Panc1 (cell line): ENCODE results near the gene SUSD4. TPM values are rescaled to one million over a fixed set of nuclear protein-coding genes. Genes with fewer than 3 reads are reported as not detected.

ENCODE experiments used
- ATAC-seq: fragments of 200-7000 bp; cut with Tn5 transposase; 2 replicates; pipeline ENCODE4 v1.9.1; 2020; ENCODE audit warnings: mild to moderate bottlenecking, moderate library complexity
- BruUV-seq: library from RNA; stranded (reverse); fragments of 400-500 nt; replicated peaks from 2 replicates; lab custom pipeline; 2021; lab: Mats Ljungman, UMichigan
- CTCF ChIA-PET: fragments of 300-600 bp; sonication (Branson Sonifier 250); formaldehyde crosslinking; loops from one replicate; lab custom pipeline; 2022; ENCODE audit warnings: antibody characterized with exemption; lab: Charles Lee
- POLR2A ChIA-PET: fragments of 300-600 bp; sonication (Branson Sonifier 250); formaldehyde crosslinking; loops from one replicate; lab custom pipeline; 2022; ENCODE audit warnings: antibody characterized with exemption; lab: Charles Lee
- DNase-seq: peaks from one replicate; pipeline ENCODE4 v3.0.0-alpha.2; 2010; ENCODE audit warnings: low read depth, low spot score
- H3K27ac ChIP-seq: 2 replicates; pipeline ENCODE4 v1.5.1; 2011; ENCODE audit warnings: mild to moderate bottlenecking, low read length, inconsistent platforms
- H3K27me3 ChIP-seq: fragments of 200-500 bp; sonication (Bioruptor generic); 2 replicates; pipeline ENCODE4 v1.6.0; 2014; ENCODE audit warnings: low read length, inconsistent platforms; ENCODE audit not compliant: control insufficient read depth, insufficient read depth
- H3K36me3 ChIP-seq: fragments of 200-500 bp; sonication (Bioruptor generic); 2 replicates; pipeline ENCODE4 v1.5.1; 2014; ENCODE audit warnings: inconsistent platforms, mild to moderate bottlenecking, low read length, moderate library complexity; ENCODE audit not compliant: control insufficient read depth, insufficient read depth
- H3K4me1 ChIP-seq: 2 replicates; pipeline ENCODE4 v1.5.1; 2011; ENCODE audit warnings: inconsistent platforms, mild to moderate bottlenecking, low read length, moderate library complexity; ENCODE audit not compliant: control insufficient read depth, insufficient read depth
- H3K4me3 ChIP-seq, 2 experiments: 2 replicates each; pipeline ENCODE4 v1.5.1; 2011 to 2012; ENCODE audit warnings: low read depth in 2 of 2, low read length in 2 of 2, mild to moderate bottlenecking in 2 of 2, inconsistent platforms in 1 of 2, moderate library complexity in 1 of 2
- H3K9me3 ChIP-seq: fragments of 200-500 bp; sonication (Bioruptor generic); 2 replicates; pipeline ENCODE4 v1.5.1; 2014; ENCODE audit warnings: low read depth, mild to moderate bottlenecking, inconsistent platforms, low read length, moderate library complexity; ENCODE audit not compliant: control insufficient read depth, insufficient read depth
- CTCF ChIP-seq: fragments of 450-650 bp; IDR thresholded peaks from 2 replicates; pipeline ENCODE4 v1.5.1; 2017; ENCODE audit warnings: mild to moderate bottlenecking
- POLR2AphosphoS5 ChIP-seq: IDR thresholded peaks from 2 replicates; pipeline ENCODE4 v1.6.1; 2012; ENCODE audit warnings: mild to moderate bottlenecking, low read depth, low read length, moderate library complexity
- REST ChIP-seq, 2 experiments: IDR thresholded peaks; 2 replicates each; pipeline ENCODE4 v1.6.1; 2011 to 2012; ENCODE audit warnings: low read depth in 2 of 2, control low read depth in 1 of 2, low read length in 1 of 2, mild to moderate bottlenecking in 1 of 2, moderate library complexity in 1 of 2; ENCODE audit not compliant: insufficient read depth in 1 of 2
- SIN3A ChIP-seq: IDR thresholded peaks from 2 replicates; pipeline ENCODE4 v1.6.1; 2012; ENCODE audit warnings: low read depth, mild to moderate bottlenecking, low read length, moderate library complexity, borderline replicate concordance; ENCODE audit not compliant: insufficient read depth
- TCF7L2 ChIP-seq: IDR thresholded peaks from 2 replicates; pipeline ENCODE4 v1.6.1; 2011; ENCODE audit warnings: mild to moderate bottlenecking, low read depth, low read length, inconsistent platforms
- in situ Hi-C: cut with HindIII; loops from 2 replicates; pipeline ENCODE4 v1.10.0; 2016; ENCODE audit warnings: low sequenced_read_pairs, low pct_unique_long_range_greater_than_20kb
- intact Hi-C: fragments of 100-400 bp; cut with micrococcal nuclease; formaldehyde crosslinking; loops from one replicate; pipeline ENCODE4 v1.10.0; 2022; ENCODE audit not compliant: unreplicated experiment
- total RNA-seq: library from RNA; stranded (reverse); gene quantifications from one replicate; pipeline ENCODE4 v1.2.1, GENCODE V29; 2021; ENCODE audit not compliant: unreplicated experiment

SUSD4 gene
- total RNA-seq, 1 experiment from 2014 or later = 0.28 TPM

GRCh38 chr1:223248001-223248769 lies 115.8 kb downstream of the SUSD4 start:
- Histone ChIP-seq H3K27ac (no peak overlapping the region), H3K36me3 (no peaks in the 10 kb centered on the region), H3K4me1 (no peaks in the 10 kb centered on the region), H3K9me3 (no peaks in the 10 kb centered on the region), H3K27me3 (peaks cover 9% of the 10 kb centered on the region), H3K4me3 (no peak overlapping the region)
- intact Hi-C loops (no loop called here), in situ Hi-C loops (no loop called here)
- no TSS peak for BruUV-seq
- no peak for DNase-seq
- TF ChIP-seq REST (IDR thresholded peaks at IDR 0.05; ENCODE audit: insufficient read depth in 1 of 2, low read depth in 2 of 2, low read length in 1 of 2) (no peak), CTCF (no peak), SIN3A (no peak), TCF7L2 (no peak), POLR2AphosphoS5 (no peak)
- no peak for ATAC-seq
- CTCF ChIA-PET = no interaction called here
- POLR2A ChIA-PET = no interaction called here

GRCh38 chr1:223246476-223247112 lies 117.4 kb downstream of the SUSD4 start:
- no peak overlapping the region for H3K4me3 ChIP-seq
- CTCF ChIA-PET = no interaction called here
- intact Hi-C loops = no loop called here
- ATAC-seq (no peak), DNase-seq (no peak)
- no peak overlapping the region for H3K27ac ChIP-seq
- POLR2A ChIA-PET = no interaction called here
- peaks cover 9% of the 10 kb centered on the region for H3K27me3 ChIP-seq
- no peaks in the 10 kb centered on the region for H3K36me3 ChIP-seq
- no peaks in the 10 kb centered on the region for H3K9me3 ChIP-seq
- H3K4me1 ChIP-seq = no peaks in the 10 kb centered on the region
- in situ Hi-C loops = no loop called here
- no peak for TF ChIP-seq REST (IDR thresholded peaks at IDR 0.05; ENCODE audit: insufficient read depth in 1 of 2, low read depth in 2 of 2, low read length in 1 of 2)
- TF ChIP-seq CTCF = no peak
- no peak for TF ChIP-seq TCF7L2
- TF ChIP-seq SIN3A = no peak
- TF ChIP-seq POLR2AphosphoS5 = no peak
- BruUV-seq = no TSS peak
